Measurements from ENCODE around the gene MPV17L2.

The MPV17L2 gene

DNA sequence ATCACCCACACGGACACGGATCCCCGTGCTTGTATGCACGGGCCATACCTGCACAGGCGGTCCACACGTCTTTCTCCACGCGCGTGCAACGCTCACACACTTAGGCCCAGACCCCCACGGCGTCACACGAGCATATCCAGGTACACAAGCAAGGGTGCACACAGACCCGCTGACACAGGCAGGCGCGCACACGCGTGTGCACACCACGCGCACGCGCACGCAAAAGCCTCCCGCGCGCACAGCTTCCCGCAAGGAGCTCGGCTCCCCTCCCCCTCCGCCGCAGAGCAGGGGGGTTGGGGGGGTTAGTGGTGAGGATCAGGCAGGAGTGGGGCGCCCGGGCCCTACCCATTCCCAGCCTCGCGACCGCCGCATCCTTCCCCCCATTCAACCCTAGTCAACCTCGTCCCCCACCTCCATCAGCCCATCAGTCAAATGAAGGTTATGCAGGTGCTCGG is 10.4 kb downstream of the MPV17L2 start:
- H3K79me2 ChIP-seq = peaks cover 8% of the 10 kb centered on the region
- H3K9ac ChIP-seq = no peak overlapping the region
- no peaks in the 10 kb centered on the region for H3K36me3 ChIP-seq (ENCODE audit: control insufficient read depth, insufficient read depth, low read length)
- H3K27me3 ChIP-seq (ENCODE audit: control insufficient read depth, insufficient read depth, low read length) = no peaks in the 10 kb centered on the region
- peak overlapping the region; percentile 65 for H3K27ac ChIP-seq
- H3K4me2 ChIP-seq (ENCODE audit: low read length) = peak overlapping the region; percentile 97
- H3K4me3 ChIP-seq (ENCODE audit: low read depth, low read length) = peak overlapping the region; percentile 97
- no peaks in the 10 kb centered on the region for H3K9me3 ChIP-seq (ENCODE audit: control insufficient read depth, low read length)
- H3K4me1 ChIP-seq = peaks cover 2% of the 10 kb centered on the region
- TF ChIP-seq CTCF (IDR thresholded peaks at IDR 0.05) = no peak
- H2AFZ ChIP-seq = peak overlapping the region; percentile 75

GRCh38 chr19:18203863-18204393 is 10.9 kb downstream of the MPV17L2 start, which contains the start of gene RAB3A:
Gene RAB3A, minus strand, starts transcription at chr19:18204042. Its CDS starts 1,302 bp downstream, at chr19:18202740.
- peak within 1 kb of the TSS; percentile 97 for H3K4me3 ChIP-seq (ENCODE audit: low read depth, low read length)
- H3K79me2 ChIP-seq = peaks cover 8% of the 10 kb centered on the region
- TF ChIP-seq CTCF (IDR thresholded peaks at IDR 0.05) = no peak

DNA sequence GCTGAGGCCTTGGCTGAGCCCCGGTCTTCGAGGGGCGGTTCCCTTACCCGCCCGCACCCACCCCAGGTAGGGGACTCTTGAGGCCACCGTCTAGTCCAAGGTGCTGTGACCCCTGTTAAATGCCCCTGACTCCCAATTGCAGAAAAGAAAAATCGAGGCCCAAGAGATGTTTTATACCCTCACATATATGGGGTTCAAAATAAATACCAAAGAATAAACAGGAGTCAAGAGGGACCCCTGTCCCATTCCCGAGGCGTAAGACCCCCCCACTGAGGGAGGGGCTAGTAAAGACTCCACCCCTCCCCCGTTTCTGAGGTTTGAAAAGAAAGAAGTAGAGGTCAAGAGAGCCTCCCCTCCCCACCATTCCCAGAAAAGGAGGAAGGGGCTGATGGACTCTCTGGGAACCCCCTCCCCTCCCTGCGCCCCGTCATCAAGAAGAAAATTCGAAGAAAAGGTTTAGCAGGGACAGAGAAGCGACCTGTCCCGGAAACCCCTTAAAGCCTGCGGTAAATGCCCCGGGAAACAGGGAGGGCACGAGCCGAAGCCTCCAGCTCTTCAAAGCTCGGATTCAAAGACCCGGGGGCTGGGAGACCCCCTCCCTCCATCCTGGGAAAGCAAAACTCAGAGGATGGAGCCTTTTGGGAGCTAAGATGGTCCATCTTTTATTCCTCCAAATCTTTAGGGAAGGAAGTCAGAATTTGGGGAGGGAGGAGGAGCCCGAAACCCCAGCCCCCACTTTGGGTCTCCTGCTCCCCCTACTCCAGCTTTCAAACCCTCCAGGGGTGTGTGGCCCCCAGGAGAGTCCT is 11.6 kb downstream of the MPV17L2 start:
- Histone ChIP-seq H3K79me2 (peaks cover 8% of the 10 kb centered on the region), H3K36me3 (ENCODE audit: control insufficient read depth, insufficient read depth, low read length) (no peaks in the 10 kb centered on the region), H3K4me3 (ENCODE audit: low read depth, low read length) (peak overlapping the region; percentile 65), H3K27ac (peak overlapping the region; percentile 93), H3K4me1 (peaks cover 2% of the 10 kb centered on the region), H3K9ac (peak overlapping the region; percentile 78), H2AFZ (peak overlapping the region; percentile 96), H3K4me2 (ENCODE audit: low read length) (peak overlapping the region; percentile 95), H3K9me3 (ENCODE audit: control insufficient read depth, low read length) (no peaks in the 10 kb centered on the region), H3K27me3 (ENCODE audit: control insufficient read depth, insufficient read depth, low read length) (no peaks in the 10 kb centered on the region)
- TF ChIP-seq CTCF (IDR thresholded peaks at IDR 0.05) = no peak

More at GRCh38 chr19:18203863-18204393, 10.9 kb downstream of the MPV17L2 start, which contains the start of gene RAB3A:
- Histone ChIP-seq H3K27me3 (ENCODE audit: control insufficient read depth, insufficient read depth, low read length) (no peaks in the 10 kb centered on the region), H2AFZ (peak within 1 kb of the TSS; percentile 96), H3K9me3 (ENCODE audit: control insufficient read depth, low read length) (no peaks in the 10 kb centered on the region), H3K4me1 (peaks cover 2% of the 10 kb centered on the region), H3K4me2 (ENCODE audit: low read length) (peak within 1 kb of the TSS; percentile 97), H3K36me3 (ENCODE audit: control insufficient read depth, insufficient read depth, low read length) (no peaks in the 10 kb centered on the region), H3K27ac (peak within 1 kb of the TSS; percentile 93), H3K9ac (peak within 1 kb of the TSS; percentile 78)

DNA sequence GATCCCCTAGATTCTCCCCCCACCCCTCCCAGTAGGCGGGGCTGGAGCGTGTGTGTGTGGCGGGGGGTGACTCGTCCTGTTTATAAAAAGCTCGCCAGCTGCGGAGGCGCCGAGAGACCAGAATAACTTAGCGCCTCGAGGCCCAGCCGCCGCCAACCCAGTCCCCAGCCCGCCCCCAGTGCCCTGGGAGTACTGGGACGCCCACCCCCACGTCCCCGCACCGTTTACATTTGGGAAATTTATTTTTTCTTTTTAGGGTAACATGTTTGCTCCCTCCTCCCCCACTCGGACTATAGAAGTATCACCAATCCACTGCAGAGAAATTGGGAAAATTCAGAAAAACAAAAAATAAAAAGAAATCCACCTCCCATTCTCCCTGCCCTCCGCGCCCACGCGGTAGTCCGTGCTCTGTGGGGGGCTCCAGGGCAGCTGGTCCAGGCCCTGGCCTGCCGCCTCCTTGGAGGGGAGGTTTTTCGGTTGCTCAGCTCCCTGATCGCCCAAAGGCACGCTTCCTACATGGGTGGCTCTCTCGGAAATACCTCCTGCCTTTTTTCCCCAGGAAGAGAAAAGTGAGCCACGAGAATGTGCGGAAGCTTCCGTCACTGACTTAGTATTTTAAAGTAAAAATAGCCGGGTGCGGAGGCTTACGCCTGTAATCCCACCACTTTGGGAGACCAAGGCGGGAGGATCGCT is 12.3 kb downstream of the MPV17L2 start:
- peak overlapping the region; percentile 78 for H3K9ac ChIP-seq
- H3K4me3 ChIP-seq (ENCODE audit: low read depth, low read length) = peak overlapping the region; percentile 65
- H2AFZ ChIP-seq = peak overlapping the region; percentile 96
- TF ChIP-seq CTCF (IDR thresholded peaks at IDR 0.05) = no peak
- peak overlapping the region; percentile 95 for H3K4me2 ChIP-seq (ENCODE audit: low read length)
- H3K36me3 ChIP-seq (ENCODE audit: control insufficient read depth, insufficient read depth, low read length) = no peaks in the 10 kb centered on the region
- peak overlapping the region; percentile 93 for H3K27ac ChIP-seq
- H3K9me3 ChIP-seq (ENCODE audit: control insufficient read depth, low read length) = no peaks in the 10 kb centered on the region
- H3K79me2 ChIP-seq = peaks cover 8% of the 10 kb centered on the region
- no peaks in the 10 kb centered on the region for H3K27me3 ChIP-seq (ENCODE audit: control insufficient read depth, insufficient read depth, low read length)
- peaks cover 2% of the 10 kb centered on the region for H3K4me1 ChIP-seq

Data from parathyroid adenoma (tissue), 2 donors.